C1 segment of cervical spinal cord (tissue), 14 donors: ENCODE results near the gene CCSER1.
"Not testable (repeated sequence)": the region's sequence is repeated elsewhere in the genome, so short reads cannot be mapped to it uniquely, and the experiment has no call there.

Experiments
- DNase-seq, 14 donors: peaks; one replicate each; lab custom pipeline; 2025; lab: John Stamatoyannopoulos, UW

CCSER1 gene

GRCh38 chr4:90670183-90670582 is 543.0 kb downstream of the CCSER1 start:
- DNase-seq = no peak

GRCh38 chr4:90689739-90690138 is 562.5 kb downstream of the CCSER1 start:
- DNase-seq = no peak

GRCh38 chr4:90695411-90695810 is 568.2 kb downstream of the CCSER1 start:
- no peak for DNase-seq

DNA sequence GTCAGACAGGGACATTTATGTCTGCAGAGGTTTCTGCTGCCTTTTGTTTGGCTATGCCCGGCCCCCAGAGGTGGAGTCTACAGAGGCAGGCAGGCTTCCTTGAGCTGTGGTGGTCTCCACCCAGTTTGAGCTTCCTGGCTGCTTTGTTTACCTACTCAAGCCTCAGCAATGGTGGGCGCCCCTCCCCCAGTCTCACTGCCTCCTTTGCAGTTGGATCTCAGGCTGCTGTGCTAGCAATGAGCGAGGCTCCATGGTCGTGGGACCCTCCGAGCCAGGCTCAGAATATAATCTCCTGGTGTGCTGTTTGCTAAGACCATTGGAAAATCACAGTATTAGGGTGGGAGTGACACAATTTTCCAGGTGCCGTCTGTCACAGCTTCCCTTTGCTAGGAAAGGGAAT is 578.3 kb downstream of the CCSER1 start:
- not testable (repeated sequence) for DNase-seq

- DNase-seq = no peak
Measured at GRCh38 chr4:90715242-90715641, 588.0 kb downstream of the CCSER1 start.

- DNase-seq = no peak
Measured at GRCh38 chr4:90718931-90719330, 591.7 kb downstream of the CCSER1 start.

DNA sequence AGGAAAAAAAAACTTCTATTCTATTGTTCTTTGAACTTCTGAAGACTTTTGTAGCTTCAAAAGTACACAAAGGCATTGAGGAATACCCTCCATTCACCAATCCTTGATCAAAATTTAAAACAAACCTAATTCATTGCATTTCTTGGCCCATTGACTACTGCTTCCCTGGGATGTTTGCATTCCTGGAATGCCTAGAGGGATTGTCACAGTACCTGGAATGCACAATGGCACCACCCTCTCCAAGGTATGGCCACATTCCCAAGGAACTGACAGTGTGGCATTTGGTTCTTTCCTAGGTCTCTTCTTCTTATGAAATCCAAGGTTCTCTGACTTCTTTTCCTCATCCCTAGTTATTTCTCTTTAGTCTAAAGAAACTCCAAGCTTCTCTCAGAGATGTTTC is 600.7 kb downstream of the CCSER1 start:
- no peak for DNase-seq

DNA sequence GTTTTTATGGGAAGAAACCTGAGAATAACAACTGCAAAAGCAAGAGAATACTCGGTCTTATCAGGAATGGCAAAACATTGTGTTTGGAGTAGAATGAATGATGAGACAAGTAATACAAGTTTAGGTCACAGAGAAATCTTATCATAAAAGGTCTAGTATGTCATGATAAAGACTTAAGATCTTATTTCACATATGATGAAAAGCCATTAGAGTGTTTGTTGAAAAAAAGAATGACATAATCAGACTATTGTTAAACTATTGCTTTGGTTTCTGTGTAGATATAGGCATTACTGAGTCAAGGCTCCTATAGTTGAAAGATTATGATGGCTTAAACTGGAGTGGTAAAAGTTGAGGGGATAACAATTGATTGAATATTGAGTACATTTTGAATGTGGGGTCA is 603.6 kb downstream of the CCSER1 start:
- DNase-seq = no peak

DNA sequence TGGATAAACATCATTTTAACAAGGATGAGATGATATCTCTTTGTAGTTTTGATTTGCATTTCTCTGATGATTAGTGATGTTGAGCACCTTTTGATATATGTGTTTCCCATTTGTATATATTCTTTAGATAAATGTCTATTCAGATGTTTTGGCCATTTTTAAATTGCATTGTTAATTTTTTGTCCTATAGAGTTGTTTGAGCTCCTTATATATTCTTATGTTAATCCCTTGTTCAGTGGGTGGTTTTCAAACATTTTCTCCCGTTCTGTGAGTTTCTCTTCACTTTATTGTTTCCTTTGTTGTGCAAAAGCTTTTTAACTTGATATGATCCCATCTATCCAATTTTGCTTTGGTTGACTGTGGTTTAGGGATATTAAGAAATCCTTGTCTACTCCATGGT is 606.0 kb downstream of the CCSER1 start:
- DNase-seq = no peak

- DNase-seq = no peak
Measured at GRCh38 chr4:90745176-90745575, 618.0 kb downstream of the CCSER1 start.

- no peak for DNase-seq
Measured at GRCh38 chr4:90753068-90753467, 625.9 kb downstream of the CCSER1 start.

- DNase-seq = no peak
Measured at GRCh38 chr4:90757534-90758060, 630.4 kb downstream of the CCSER1 start.

GRCh38 chr4:90760059-90760458 is 632.9 kb downstream of the CCSER1 start:
- no peak for DNase-seq

GRCh38 chr4:90766837-90767236 is 639.6 kb downstream of the CCSER1 start:
- DNase-seq = no peak

GRCh38 chr4:90769251-90769650 is 642.1 kb downstream of the CCSER1 start:
- DNase-seq = no peak

DNA sequence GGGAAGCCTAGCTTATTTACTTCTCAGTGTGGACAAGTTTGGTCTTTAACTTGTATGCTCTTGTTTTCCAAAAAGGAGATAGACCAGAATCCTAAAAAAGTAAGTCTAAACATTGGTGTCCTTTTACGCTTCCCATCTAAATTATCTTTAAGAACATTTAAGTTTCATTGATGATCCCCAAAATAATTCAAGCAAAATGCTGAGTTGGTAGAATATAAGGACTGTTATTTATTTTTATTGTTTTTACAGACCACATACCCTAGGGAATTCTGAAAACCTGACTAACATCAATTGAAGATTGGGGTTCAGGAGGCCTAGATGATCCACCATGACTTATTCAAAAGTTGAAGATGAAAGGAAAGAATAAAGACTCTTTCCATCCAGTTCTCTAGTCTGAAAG is 653.0 kb downstream of the CCSER1 start:
- no peak for DNase-seq

GRCh38 chr4:90786602-90787001 is 659.4 kb downstream of the CCSER1 start:
- DNase-seq = no peak

DNA sequence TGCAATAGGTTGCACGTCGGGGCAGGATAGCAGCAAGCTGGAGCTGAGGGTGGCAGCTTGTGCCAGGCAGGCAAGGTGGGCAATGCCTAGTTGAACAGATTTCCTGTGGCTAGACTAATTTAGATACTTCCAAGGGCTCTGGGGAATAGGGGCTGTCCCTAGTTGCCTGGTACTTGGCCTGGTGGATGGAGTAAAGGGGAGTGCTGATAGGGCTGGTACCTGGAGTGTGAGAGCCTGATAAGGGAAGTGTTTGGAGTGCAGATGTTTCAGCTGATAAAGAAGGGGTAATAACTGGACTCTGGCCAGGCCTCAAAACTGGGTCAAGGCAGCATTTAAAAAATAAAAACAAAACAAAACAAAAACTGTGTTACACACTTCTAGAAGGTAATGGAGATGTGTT is 665.5 kb downstream of the CCSER1 start:
- DNase-seq = no peak

- DNase-seq = no peak
Measured at GRCh38 chr4:90798948-90799347, 671.8 kb downstream of the CCSER1 start.

GRCh38 chr4:90799895-90800294 is 672.7 kb downstream of the CCSER1 start:
- DNase-seq = no peak

GRCh38 chr4:90815569-90815968 is 688.4 kb downstream of the CCSER1 start:
- DNase-seq = no peak

DNA sequence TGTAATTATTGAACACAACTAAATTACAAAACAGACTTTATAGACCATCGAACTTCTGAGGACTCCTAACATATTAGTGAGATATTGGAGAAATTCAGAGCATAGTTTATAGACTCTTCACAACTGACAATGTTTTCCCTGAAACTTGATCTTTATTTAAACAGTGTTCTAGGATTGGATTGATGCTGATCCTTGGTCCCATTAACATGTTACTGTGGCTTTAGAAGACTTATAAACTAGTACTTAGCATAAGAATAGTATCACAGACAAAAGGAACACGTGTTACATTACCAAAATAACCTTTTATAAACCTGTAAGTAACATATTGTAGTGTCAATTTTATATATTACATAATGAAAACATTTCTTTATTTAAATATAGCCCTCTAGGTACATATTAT is 689.6 kb downstream of the CCSER1 start:
- no peak for DNase-seq

GRCh38 chr4:90824266-90825150 is 697.3 kb downstream of the CCSER1 start:
- no peak for DNase-seq
